Liver (tissue), 9 donors: ENCODE results near the gene ARHGAP10. TPM values are rescaled to one million over a fixed set of nuclear protein-coding genes. Genes with fewer than 3 reads are reported as not detected.

Experiments
- DNase-seq: peaks from one replicate; pipeline ENCODE4 v3.0.0-alpha.2; 2017; ENCODE audit warnings: low spot score
- H3K27ac ChIP-seq, 2 donors: one replicate each; pipeline ENCODE4 v1.7.0; 2013; ENCODE audit warnings: inconsistent platforms in 2 of 2, low read length in 2 of 2, control low read depth in 1 of 2, low read depth in 1 of 2, mild to moderate bottlenecking in 1 of 2
- H3K27me3 ChIP-seq, 4 donors: one replicate each; pipeline versions ENCODE4 v1.6.1 to v1.7.0; 2013; ENCODE audit warnings: low read length in 3 of 4, inconsistent platforms in 1 of 4, mild to moderate bottlenecking in 1 of 4, moderate library complexity in 1 of 4; ENCODE audit not compliant: control insufficient read depth in 4 of 4, insufficient read depth in 4 of 4
- H3K36me3 ChIP-seq, 4 donors: one replicate each; pipeline versions ENCODE4 v1.6.1 to v1.7.0; 2013; ENCODE audit warnings: low read length in 3 of 4, mild to moderate bottlenecking in 3 of 4, low read depth in 1 of 4, moderate library complexity in 1 of 4; ENCODE audit not compliant: control insufficient read depth in 4 of 4, insufficient read depth in 3 of 4
- H3K4me1 ChIP-seq, 4 donors: one replicate each; pipeline versions ENCODE4 v1.6.1 to v1.7.0; 2013; ENCODE audit warnings: low read length in 3 of 4, mild to moderate bottlenecking in 3 of 4, moderate library complexity in 1 of 4; ENCODE audit not compliant: control insufficient read depth in 4 of 4, insufficient read depth in 4 of 4
- H3K4me3 ChIP-seq, 3 donors: one replicate each; pipeline versions ENCODE4 v1.6.1 to v1.7.0; 2013; ENCODE audit warnings: low read length in 3 of 3, control low read depth in 1 of 3, low read depth in 1 of 3, mild to moderate bottlenecking in 1 of 3
- H3K9ac ChIP-seq, 2 donors: one replicate each; pipeline ENCODE4 v1.7.0; 2013; ENCODE audit warnings: low read length in 2 of 2, mild to moderate bottlenecking in 2 of 2, moderate library complexity in 2 of 2, control low read depth in 1 of 2, low read depth in 1 of 2
- H3K9me3 ChIP-seq, 4 donors: one replicate each; pipeline versions ENCODE4 v1.6.1 to v1.7.0; 2013; ENCODE audit warnings: low read length in 3 of 4; ENCODE audit not compliant: control insufficient read depth in 4 of 4
- EGR1 ChIP-seq, 2 donors: IDR thresholded peaks; 2 replicates each; pipeline ENCODE4 v1.6.1; 2016 to 2018; ENCODE audit warnings: antibody characterized with exemption in 2 of 2, low read depth in 2 of 2
- FOXA1 ChIP-seq: IDR thresholded peaks from 2 replicates; pipeline ENCODE4 v1.6.1; 2016; ENCODE audit warnings: antibody characterized with exemption
- FOXA2 ChIP-seq: IDR thresholded peaks from 2 replicates; pipeline ENCODE4 v1.6.1; 2016; ENCODE audit warnings: antibody characterized with exemption
- GABPA ChIP-seq, 2 donors: IDR thresholded peaks in 1 of 2; conservative IDR thresholded peaks in 1 of 2; 2 replicates each; pipeline ENCODE4 v1.6.1; 2016; ENCODE audit warnings: antibody characterized with exemption in 2 of 2, mild to moderate bottlenecking in 1 of 2, moderate library complexity in 1 of 2
- HNF4A ChIP-seq, 2 donors: conservative IDR thresholded peaks; 2 replicates each; pipeline ENCODE4 v1.6.1; 2016; ENCODE audit warnings: antibody characterized with exemption in 2 of 2, mild to moderate bottlenecking in 2 of 2
- HNF4G ChIP-seq: IDR thresholded peaks from 2 replicates; pipeline ENCODE4 v1.6.1; 2016; ENCODE audit warnings: antibody characterized with exemption
- JUND ChIP-seq, 2 donors: IDR thresholded peaks; 2 replicates each; pipeline ENCODE4 v1.6.1; 2016; ENCODE audit warnings: antibody characterized with exemption in 2 of 2
- NR2F2 ChIP-seq: IDR thresholded peaks from 2 replicates; pipeline ENCODE4 v1.6.1; 2016; ENCODE audit warnings: antibody characterized with exemption
- RAD21 ChIP-seq, 2 donors: IDR thresholded peaks; 2 replicates each; pipeline ENCODE4 v1.6.1; 2016; ENCODE audit warnings: antibody characterized with exemption in 2 of 2, mild to moderate bottlenecking in 2 of 2
- RXRA ChIP-seq, 2 donors: IDR thresholded peaks; 2 replicates each; pipeline ENCODE4 v1.6.1; 2017 to 2018; ENCODE audit warnings: antibody characterized with exemption in 2 of 2, mild to moderate bottlenecking in 1 of 2
- SP1 ChIP-seq: IDR thresholded peaks from 2 replicates; pipeline ENCODE4 v1.6.1; 2018; ENCODE audit warnings: antibody characterized with exemption, mild to moderate bottlenecking
- TAF1 ChIP-seq: conservative IDR thresholded peaks from 2 replicates; pipeline ENCODE4 v1.6.1; 2016; ENCODE audit warnings: antibody characterized with exemption, mild to moderate bottlenecking
- YY1 ChIP-seq: IDR thresholded peaks from 2 replicates; pipeline ENCODE4 v1.6.1; 2016; ENCODE audit warnings: antibody characterized with exemption, mild to moderate bottlenecking
- WGBS: extraction: QIAGEN DNeasy Blood & Tissue Kit; methylation state at CpG from one replicate; pipeline ENCODE4 v1.1.7; 2013; 5-methylcytosine and 5-hydroxymethylcytosine counted together
- polyA plus RNA-seq, 2 donors: library from polyadenylated mRNA; stranded (reverse) in 1 of 2; unstranded in 1 of 2; fragments of 200-250 nt in 1 of 2; fragments of >200 nt in 1 of 2; fragmentation: Nextera tagmentation in 1 of 2; extraction: Ambion mirVana in 1 of 2; gene quantifications; one replicate each; pipeline versions ENCODE4 v1.2.1 to v1.2.3, GENCODE V29; 2013 to 2015
- total RNA-seq, 2 donors: library from RNA; depleted of rRNA; stranded (reverse); fragments of >200 nt; gene quantifications; one replicate each; pipeline ENCODE4 v1.2.3, GENCODE V29; 2014
- TF ChIP-seq, protein P1 (sequence below): IDR thresholded peaks from 2 replicates; pipeline ENCODE4 v1.6.1; 2016; ENCODE audit warnings: antibody characterized with exemption
- TF ChIP-seq, protein P2 (sequence below): IDR thresholded peaks from 2 replicates; pipeline ENCODE4 v1.6.1; 2016; ENCODE audit warnings: antibody characterized with exemption
- TF ChIP-seq, protein P3 (sequence below): IDR thresholded peaks from 2 replicates; pipeline ENCODE4 v1.6.1; 2016; ENCODE audit warnings: antibody characterized with exemption, mild to moderate bottlenecking
- TF ChIP-seq, protein P4 (sequence below): IDR thresholded peaks from 2 replicates; pipeline ENCODE4 v1.6.1; 2016; ENCODE audit warnings: antibody characterized with exemption
- donor health status: healthy.
- donor health status: healthy.
- donor health status: healthy.
- donor health status: healthy.
- donor health status: healthy.

The ARHGAP10 gene
- total and polyA plus RNA-seq, 4 donors: 1.5 to 13.0 (median 4.3) TPM

DNA sequence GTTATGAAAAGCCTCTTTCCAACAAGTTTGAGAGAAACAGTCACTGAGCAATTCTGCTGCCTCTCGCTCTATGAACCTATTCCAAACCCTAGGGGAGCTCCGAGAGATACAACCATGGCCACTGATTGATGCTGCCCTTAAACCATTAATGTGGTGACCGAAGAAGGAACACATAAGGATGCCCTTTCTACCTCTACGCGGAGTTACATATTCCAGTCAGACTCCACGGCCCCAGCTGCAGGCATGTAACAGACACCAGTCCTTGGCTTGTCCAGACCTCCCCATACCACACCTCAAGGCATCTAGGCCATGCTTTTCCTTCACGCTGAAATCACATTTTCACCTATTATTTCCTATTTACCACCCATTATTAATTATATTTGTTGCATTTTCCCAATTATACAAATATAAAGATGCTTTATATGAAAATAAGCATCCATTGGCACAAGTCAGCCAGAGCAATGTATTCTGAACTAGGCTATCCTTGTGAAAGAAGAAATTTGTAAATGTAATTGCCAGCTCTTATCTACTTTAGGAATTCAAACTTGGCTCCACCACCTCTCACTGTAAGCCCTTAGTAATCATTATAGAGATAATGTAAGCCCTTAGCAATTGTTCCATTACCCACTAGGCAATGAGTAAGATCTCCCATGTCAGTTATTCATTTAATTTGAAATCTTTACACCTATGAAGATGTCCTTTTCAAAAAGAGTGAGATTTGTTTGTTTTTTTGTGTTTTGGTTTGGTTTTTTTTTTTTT is 371.9 kb downstream of the ARHGAP10 start:
- 97% methylated on average over 7 of the region's 7 CpGs for WGBS
- peaks cover 0 to 8% (median 3%) of the 10 kb centered on the region in 4 donors for H3K36me3 ChIP-seq
- no peak for TF ChIP-seq HNF4A (conservative IDR thresholded peaks at IDR 0.05)
- TF ChIP-seq, protein P1, sequence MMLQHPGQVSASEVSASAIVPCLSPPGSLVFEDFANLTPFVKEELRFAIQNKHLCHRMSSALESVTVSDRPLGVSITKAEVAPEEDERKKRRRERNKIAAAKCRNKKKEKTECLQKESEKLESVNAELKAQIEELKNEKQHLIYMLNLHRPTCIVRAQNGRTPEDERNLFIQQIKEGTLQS: no peak
- TF ChIP-seq YY1: no peak
- TF ChIP-seq, protein P2, sequence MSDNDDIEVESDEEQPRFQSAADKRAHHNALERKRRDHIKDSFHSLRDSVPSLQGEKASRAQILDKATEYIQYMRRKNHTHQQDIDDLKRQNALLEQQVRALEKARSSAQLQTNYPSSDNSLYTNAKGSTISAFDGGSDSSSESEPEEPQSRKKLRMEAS: no peak
- no peak for TF ChIP-seq EGR1 (IDR thresholded peaks at IDR 0.05; ENCODE audit: low read depth in 2 of 2)
- no peak for TF ChIP-seq JUND (IDR thresholded peaks at IDR 0.05)
- TF ChIP-seq HNF4G: no peak
- no peak for TF ChIP-seq SP1
- no peak overlapping the region for H3K9ac ChIP-seq
- H3K9me3 ChIP-seq: no peaks in the 10 kb centered on the region
- no peak overlapping the region for H3K27ac ChIP-seq
- no peak for DNase-seq
- no peak overlapping the region for H3K4me3 ChIP-seq
- H3K27me3 ChIP-seq: no peaks in the 10 kb centered on the region
- H3K4me1 ChIP-seq: peaks cover 0 to under 1% (median under 1%) of the 10 kb centered on the region in 4 donors

DNA sequence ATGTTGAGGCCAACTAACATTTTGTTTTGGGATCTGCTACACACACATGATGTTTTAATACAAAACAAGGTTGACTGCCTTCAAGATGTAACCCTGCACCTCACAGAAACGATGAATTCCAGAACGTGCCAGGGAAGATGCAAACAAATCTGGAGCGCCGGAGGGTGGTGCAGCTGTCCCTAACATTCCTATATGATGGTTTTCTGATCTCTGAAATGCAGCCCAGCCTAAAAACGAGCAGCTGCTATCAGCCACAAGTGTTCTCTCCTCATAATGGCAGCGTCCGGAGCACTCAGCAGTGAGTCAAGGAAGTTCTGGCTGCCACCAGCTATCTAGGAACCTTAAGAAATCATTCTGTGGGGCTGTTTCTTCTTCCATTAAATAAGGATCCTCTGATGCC is 376.9 kb downstream of the ARHGAP10 start:
- no peak for TF ChIP-seq NR2F2
- TF ChIP-seq RAD21 (IDR thresholded peaks at IDR 0.05): no peak
- TF ChIP-seq, protein P3, sequence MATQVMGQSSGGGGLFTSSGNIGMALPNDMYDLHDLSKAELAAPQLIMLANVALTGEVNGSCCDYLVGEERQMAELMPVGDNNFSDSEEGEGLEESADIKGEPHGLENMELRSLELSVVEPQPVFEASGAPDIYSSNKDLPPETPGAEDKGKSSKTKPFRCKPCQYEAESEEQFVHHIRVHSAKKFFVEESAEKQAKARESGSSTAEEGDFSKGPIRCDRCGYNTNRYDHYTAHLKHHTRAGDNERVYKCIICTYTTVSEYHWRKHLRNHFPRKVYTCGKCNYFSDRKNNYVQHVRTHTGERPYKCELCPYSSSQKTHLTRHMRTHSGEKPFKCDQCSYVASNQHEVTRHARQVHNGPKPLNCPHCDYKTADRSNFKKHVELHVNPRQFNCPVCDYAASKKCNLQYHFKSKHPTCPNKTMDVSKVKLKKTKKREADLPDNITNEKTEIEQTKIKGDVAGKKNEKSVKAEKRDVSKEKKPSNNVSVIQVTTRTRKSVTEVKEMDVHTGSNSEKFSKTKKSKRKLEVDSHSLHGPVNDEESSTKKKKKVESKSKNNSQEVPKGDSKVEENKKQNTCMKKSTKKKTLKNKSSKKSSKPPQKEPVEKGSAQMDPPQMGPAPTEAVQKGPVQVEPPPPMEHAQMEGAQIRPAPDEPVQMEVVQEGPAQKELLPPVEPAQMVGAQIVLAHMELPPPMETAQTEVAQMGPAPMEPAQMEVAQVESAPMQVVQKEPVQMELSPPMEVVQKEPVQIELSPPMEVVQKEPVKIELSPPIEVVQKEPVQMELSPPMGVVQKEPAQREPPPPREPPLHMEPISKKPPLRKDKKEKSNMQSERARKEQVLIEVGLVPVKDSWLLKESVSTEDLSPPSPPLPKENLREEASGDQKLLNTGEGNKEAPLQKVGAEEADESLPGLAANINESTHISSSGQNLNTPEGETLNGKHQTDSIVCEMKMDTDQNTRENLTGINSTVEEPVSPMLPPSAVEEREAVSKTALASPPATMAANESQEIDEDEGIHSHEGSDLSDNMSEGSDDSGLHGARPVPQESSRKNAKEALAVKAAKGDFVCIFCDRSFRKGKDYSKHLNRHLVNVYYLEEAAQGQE: no peak
- no peak for TF ChIP-seq HNF4G
- TF ChIP-seq, protein P1: no peak
- no peak for TF ChIP-seq GABPA (IDR thresholded peaks at IDR 0.05 in 1 of 2, conservative IDR thresholded peaks at IDR 0.05 in 1 of 2)
- no peak for TF ChIP-seq FOXA2
- TF ChIP-seq HNF4A (conservative IDR thresholded peaks at IDR 0.05): no peak
- TF ChIP-seq, protein P4, sequence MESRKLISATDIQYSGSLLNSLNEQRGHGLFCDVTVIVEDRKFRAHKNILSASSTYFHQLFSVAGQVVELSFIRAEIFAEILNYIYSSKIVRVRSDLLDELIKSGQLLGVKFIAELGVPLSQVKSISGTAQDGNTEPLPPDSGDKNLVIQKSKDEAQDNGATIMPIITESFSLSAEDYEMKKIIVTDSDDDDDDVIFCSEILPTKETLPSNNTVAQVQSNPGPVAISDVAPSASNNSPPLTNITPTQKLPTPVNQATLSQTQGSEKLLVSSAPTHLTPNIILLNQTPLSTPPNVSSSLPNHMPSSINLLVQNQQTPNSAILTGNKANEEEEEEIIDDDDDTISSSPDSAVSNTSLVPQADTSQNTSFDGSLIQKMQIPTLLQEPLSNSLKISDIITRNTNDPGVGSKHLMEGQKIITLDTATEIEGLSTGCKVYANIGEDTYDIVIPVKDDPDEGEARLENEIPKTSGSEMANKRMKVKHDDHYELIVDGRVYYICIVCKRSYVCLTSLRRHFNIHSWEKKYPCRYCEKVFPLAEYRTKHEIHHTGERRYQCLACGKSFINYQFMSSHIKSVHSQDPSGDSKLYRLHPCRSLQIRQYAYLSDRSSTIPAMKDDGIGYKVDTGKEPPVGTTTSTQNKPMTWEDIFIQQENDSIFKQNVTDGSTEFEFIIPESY: no peak
- no peak for TF ChIP-seq FOXA1
- TF ChIP-seq EGR1 (IDR thresholded peaks at IDR 0.05; ENCODE audit: low read depth in 2 of 2): no peak
- no peak for TF ChIP-seq YY1
- TF ChIP-seq TAF1: no peak
- TF ChIP-seq, protein P2: no peak
- no peak for TF ChIP-seq RXRA (IDR thresholded peaks at IDR 0.05)
- Histone ChIP-seq H3K4me1 (peaks cover 0 to 11% (median 8%) of the 10 kb centered on the region in 4 donors), H3K27ac (no peak overlapping the region), H3K4me3 (no peak overlapping the region), H3K9ac (no peak overlapping the region), H3K9me3 (no peaks in the 10 kb centered on the region), H3K36me3 (peaks cover 0 to 12% (median 6%) of the 10 kb centered on the region in 4 donors), H3K27me3 (no peaks in the 10 kb centered on the region)
- WGBS: 96% methylated on average over 7 of the region's 7 CpGs
- DNase-seq: no peak
